Stimulated activated CD4-positive, alpha-beta T cell treated with anti-CD3 and anti-CD28 coated beads, Interleukin-1b, Interleukin-23, amount 100 ng/mL, for 48 hours (primary cell): ENCODE data around the gene GNB1L.
"Not testable (repeated sequence)": the region's sequence is repeated elsewhere in the genome, so short reads cannot be mapped to it uniquely, and the experiment has no call there.

Experiments
- DNase-seq: peaks from one replicate; pipeline ENCODE4 v3.0.0-alpha.2; 2020

Gene GNB1L

DNA sequence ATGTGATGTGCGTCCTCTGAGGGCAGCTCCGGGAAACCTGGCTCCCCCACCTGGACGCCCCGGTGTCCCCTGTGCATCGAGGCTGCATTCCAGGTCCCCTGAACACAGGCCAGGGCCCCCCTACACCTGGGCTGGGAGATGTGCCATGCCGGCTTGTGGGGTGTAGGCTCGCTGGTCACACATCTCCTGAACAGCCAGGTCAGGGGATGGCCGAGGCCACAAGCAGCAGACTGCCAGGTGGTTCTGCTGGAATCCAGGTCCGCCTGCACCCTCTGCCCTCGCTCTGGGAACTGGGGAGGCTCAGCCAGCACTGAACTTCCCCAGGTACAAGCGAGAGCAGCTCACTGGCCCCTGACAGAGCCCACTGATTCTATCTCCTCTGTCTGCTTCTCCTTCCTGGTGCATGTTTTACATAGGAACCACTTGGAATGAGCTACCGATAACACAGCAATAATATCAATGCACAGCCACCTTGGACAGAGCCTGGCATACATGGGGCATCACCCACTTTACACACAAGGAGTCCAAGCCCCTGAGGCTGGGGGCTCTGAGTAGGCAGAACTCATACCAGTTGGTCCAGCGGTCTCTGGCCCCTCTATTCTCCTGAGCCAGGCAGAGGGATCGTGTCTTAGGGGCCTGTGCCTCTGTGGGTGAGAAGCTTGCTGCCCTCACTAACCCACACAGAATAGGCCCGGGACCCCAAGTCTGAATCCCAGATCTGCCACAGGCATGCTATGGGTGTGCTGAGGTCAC, 47.3 kb downstream of the GNB1L start:
- DNase-seq, result no peak

DNA sequence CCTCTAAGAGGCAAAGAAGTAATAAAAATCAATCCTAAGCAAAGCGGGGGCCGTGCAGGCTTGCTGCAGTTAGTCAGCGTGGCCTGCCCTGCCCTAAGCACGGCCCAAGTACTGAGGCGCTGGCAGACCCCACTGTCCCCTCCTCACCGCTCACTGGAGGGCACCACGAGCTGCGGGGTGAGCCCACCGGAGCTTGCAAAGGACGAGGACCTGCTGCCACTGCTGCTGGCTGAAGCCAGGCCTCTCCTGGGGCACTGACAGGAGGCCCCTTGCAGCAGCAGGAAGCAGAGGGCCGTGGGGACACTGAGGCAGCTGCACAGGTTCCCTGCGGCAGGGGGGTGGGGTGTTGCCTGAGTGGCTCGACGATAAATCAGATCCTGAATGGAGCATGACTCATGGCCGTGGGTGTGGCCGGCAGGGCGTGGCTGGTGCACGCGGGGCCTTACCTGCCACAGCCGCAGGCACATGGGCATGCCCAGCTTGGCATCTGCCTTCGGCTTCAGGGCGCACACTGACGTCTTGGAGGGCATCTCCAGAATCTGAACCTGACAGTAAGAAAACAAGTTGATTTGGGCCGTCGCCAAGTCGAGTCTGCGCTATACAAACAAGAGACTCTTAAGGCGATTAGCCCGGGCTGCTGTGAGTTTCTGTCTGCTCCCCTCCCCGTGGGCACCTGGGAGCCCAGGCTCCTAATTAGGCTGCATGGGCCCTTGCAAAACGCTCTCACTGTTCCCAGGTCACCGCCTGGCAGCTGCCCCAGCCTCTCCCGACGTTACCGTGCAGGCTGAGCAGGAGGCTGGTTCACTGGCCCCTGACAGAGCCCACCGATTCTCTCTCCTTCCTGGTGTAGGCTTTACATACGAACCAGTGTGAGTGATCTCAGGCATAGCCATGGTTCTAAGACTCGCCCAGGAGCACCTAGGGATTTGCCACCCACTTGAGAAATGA, 48.2 kb downstream of the GNB1L start:
- DNase-seq, result no peak

GRCh38 chr22:19805821-19806212, 48.9 kb downstream of the GNB1L start:
- DNase-seq, result no peak

- no peak for DNase-seq
These were observed 50.9 kb downstream of the GNB1L start for GRCh38 chr22:19803736-19804267.

GRCh38 chr22:19802894-19803735, 51.6 kb downstream of the GNB1L start:
- DNase-seq, result no peak

- DNase-seq, result no peak
These were observed 52.4 kb downstream of the GNB1L start for GRCh38 chr22:19802001-19802893.

- DNase-seq, result no peak
These were observed 53.2 kb downstream of the GNB1L start for GRCh38 chr22:19801340-19802000.

- DNase-seq, result no peak
These were observed 53.9 kb downstream of the GNB1L start for GRCh38 chr22:19800761-19801244.

DNA sequence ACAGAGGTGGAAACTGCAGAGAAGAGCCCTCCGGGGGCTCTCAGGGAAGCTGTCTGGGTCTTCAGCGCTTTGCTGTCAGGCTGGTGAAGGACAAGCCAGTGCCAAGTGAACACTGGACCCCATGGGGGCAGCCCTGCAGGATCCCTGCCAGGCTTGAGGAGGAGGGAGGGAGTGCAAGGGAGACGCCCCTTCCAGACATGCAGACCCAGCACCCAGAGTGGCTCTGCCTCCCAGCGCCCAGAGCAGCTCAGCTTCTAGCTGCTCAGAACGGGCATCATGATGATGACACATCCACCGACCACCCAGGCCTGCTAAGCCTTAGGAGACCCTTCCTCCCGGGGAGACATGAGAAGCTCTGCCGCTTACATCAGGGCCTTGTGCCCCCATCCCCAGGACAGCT, 54.4 kb downstream of the GNB1L start:
- DNase-seq, result no peak

DNA sequence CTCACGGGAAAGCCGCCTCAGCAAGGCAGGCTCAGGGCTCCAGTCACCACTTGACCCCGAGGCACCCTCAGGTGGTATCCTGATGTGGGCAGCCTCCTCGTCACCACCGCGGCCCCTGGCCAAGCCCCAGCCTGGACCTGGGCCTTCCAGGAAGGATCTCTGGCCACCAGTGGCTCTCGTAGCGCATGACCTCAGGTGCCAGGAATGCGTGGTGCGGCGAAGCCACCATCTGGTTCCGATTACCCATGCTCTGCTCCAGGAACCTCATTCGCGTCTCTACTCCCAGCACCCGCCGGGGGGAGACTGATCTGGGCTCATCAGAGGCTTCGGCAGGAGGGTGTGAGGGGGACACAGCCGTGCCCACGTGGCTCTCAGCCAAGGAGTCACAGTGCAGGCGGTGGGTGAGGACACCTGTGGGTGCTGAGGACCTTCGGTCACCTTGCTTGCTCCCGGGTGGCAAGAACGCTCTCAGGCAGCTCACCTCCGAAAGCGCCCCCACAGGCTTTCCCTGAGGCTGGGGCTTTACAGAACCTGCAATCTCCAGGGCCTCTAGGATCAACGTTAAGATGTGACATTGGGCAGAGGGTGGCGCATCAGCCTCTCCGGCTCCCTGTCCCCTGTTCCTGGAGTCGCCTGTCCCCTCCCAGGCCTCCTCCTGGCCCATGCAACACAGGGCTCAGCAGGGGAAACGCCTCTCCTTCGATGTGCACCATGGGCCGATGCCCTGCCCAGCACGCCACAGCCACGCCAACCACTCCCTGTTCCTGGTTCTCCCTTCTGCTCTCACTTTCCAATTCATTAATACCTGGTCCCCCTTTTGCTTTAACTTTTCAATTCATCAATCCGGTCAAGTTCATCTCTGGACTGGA, 55.1 kb downstream of the GNB1L start:
- no peak for DNase-seq

GRCh38 chr22:19798891-19799293, 55.8 kb downstream of the GNB1L start:
- DNase-seq, result no peak

GRCh38 chr22:19798003-19798665, 56.5 kb downstream of the GNB1L start:
- no peak for DNase-seq

DNA sequence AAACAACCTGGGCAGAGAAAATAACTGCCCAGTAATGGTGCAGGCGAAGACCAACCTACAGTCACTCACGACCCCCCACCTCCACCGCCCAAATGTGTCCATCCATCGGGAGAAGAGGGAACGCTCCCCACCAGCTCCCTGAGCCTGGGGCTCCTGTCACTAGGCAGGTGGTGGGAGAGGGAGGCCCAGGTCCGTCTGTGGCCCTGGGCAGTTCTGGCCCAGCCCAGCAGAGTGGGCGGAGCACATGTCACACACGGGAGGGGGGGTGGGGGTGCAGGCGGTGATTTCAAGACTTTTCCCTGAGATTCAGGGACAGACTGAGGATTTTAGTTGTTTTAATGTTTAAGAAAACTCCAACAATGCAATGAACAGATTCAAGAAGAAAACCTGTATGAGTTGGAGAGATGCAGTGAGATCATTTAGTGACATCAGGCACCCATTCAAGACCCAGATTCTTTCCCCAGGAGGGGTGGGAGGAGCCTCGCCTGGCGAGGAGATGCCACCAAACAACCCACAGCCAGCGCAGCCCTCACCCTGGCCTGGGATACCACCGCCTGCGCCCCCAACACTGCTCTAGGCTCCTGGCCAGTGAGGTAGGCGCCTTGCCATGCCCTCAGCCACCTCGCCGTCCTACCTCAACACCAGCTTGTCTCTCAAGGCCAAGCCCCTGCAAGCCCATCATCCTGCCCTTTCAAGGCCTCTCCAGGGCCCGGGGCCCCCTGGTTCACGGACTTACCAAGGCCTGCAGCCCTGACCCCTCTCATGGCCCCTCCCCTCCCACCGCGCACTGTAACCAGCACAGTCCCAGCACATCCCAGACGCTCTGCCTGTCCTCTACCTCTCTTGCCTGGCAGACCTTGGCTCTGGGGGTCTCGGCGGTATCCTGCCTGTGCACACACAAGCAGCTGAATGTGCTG, 57.3 kb downstream of the GNB1L start:
- DNase-seq, result no peak

DNA sequence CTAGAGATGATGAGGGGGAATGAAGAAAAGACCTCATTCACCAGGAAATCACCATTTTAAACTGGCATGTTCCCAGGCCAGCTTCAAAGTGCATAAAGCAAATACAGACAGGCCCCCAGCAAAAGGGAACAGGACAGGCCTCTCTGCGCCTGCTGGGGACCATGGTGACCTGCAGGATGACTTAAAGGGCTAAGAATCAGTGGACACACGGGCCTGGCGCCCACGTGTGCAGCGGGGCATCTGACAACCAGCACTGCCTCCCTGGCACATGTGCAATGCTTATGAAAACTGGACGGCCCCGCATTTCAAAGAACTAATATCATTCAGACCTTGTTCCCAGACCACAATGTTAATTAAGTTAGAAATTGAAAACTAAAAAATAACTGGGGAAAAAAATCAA, 58.5 kb downstream of the GNB1L start:
- DNase-seq, result no peak

DNA sequence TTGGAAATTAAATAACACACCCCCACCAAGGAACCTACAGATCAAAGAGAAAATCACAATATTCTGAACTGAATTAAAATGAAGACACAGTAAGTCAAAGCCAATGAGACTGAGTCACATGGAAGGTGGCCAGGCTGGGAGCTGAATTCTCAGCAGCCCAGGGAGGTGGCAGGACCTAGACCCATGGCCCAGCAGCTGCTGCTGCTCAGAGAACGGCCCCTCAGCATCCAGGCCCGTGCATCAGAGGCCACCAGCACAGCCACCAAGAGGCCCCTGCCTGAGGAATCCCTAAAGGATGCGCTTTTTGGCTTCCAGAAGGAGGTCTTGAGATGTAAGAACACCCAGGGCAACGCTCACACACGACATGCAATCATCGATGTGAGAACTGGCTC, 59.1 kb downstream of the GNB1L start:
- no peak for DNase-seq

DNA sequence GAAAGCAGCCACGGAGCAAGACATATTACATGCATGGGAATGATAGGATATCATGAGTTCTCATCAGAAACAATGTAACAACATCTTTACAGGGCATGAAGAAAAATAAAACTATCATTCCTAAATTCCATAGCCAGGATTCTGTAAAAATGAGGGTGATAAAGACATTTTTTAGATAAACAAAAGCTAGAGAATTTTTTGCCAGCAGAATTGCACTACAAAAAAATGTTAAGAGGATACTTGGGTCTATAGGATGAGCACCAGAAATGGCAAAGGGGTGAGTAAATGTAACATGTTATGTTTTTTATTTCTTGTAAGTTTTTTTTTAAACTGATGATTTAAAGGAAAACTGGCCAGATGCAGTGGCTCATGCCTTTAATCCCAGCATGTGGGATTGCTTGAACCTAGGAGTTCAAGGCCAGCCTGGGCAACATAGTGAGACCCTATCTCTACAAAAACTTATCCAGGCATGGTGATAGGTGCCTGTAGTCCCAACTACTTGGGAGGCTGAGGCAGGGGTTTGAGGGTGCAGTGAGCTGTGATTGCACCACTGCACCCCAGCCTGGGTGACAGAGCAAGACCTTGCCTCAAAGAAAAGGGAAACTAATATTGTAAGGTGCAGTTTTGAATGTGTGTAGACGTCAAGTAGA, 60.9 kb downstream of the GNB1L start:
- no peak for DNase-seq

DNA sequence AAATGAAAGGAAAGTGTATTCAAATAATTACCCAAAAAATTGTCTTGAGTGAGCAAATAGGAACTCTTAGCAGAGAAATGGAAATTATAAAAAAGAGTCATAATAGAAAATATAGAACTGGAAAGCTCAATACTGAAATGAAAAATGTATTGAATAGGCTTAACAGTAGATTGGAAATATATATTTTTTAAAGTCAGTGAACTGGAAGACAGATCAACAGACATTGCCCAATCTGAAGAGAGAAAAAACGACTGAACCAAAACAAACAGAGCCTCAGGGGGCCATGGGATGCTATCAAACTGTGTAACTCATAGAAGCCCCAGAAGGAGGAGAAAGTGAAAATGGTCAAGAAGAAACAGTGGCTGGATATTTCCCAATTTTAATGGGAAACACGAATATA, 61.5 kb downstream of the GNB1L start:
- no peak for DNase-seq

- not testable (repeated sequence) for DNase-seq
These were observed 62.2 kb downstream of the GNB1L start for GRCh38 chr22:19792383-19792896.
